GM23338 (cell line): Measurements from ENCODE around the gene FBF1. TPM values are rescaled to one million over a fixed set of nuclear protein-coding genes. Genes with fewer than 3 reads are reported as not detected.

ENCODE experiments used
- ATAC-seq: fragments of 200-7000 bp; cut with Tn5 transposase; 3 replicates; pipeline ENCODE4 v1.9.1; 2020
- DNase-seq: peaks from one replicate; pipeline ENCODE4 v3.0.0-alpha.2; 2015; ENCODE audit warnings: low spot score
- H2AFZ ChIP-seq: fragments of 200-600 bp; sonication (generic); 2 replicates; pipeline ENCODE4 v1.8.0; 2016; ENCODE audit warnings: antibody characterized with exemption, mild to moderate bottlenecking, moderate library complexity
- H3F3A ChIP-seq: fragments of 200-600 bp; sonication (generic); replicated peaks from 2 replicates; pipeline ENCODE4 v1.8.0; 2017; ENCODE audit warnings: antibody characterized with exemption, mixed run types, low read depth
- H3K27ac ChIP-seq: fragments of 200-600 bp; sonication (generic); 2 replicates; pipeline ENCODE4 v1.6.1; 2016; ENCODE audit warnings: low read depth
- H3K27me3 ChIP-seq: fragments of 200-600 bp; sonication (generic); 2 replicates; pipeline ENCODE4 v1.8.0; 2016; ENCODE audit warnings: mild to moderate bottlenecking, mixed run types, moderate library complexity; ENCODE audit not compliant: insufficient read depth
- H3K36me3 ChIP-seq: fragments of 200-600 bp; sonication (generic); 2 replicates; pipeline ENCODE4 v1.8.0; 2016; ENCODE audit warnings: mild to moderate bottlenecking; ENCODE audit not compliant: insufficient read depth
- H3K4me1 ChIP-seq: fragments of 200-600 bp; sonication (generic); 2 replicates; pipeline ENCODE4 v1.8.0; 2016; ENCODE audit warnings: mild to moderate bottlenecking, moderate library complexity; ENCODE audit not compliant: insufficient read depth
- H3K4me2 ChIP-seq: fragments of 200-600 bp; sonication (generic); 2 replicates; pipeline ENCODE4 v1.7.1; 2017; ENCODE audit warnings: mixed run types
- H3K4me3 ChIP-seq: fragments of 200-600 bp; sonication (generic); 2 replicates; pipeline ENCODE4 v1.6.1; 2016; ENCODE audit warnings: mixed run types
- H3K79me2 ChIP-seq: fragments of 200-600 bp; sonication (generic); replicated peaks from 2 replicates; pipeline ENCODE4 v1.8.0; 2017; ENCODE audit warnings: mild to moderate bottlenecking; ENCODE audit not compliant: insufficient read depth
- H3K9me2 ChIP-seq: fragments of 200-600 bp; sonication (generic); 2 replicates; pipeline ENCODE4 v1.8.0; 2017; ENCODE audit not compliant: insufficient read depth
- H4K20me1 ChIP-seq: fragments of 200-600 bp; sonication (generic); replicated peaks from 2 replicates; pipeline ENCODE4 v1.8.0; 2017; ENCODE audit warnings: mild to moderate bottlenecking; ENCODE audit not compliant: insufficient read depth
- H3K27ac Mint-ChIP-seq: 2 replicates; pipeline ENCODE4 v1.8.0; 2020; ENCODE audit warnings: inconsistent platforms, mild to moderate bottlenecking, moderate library complexity, mixed read lengths
- H3K27me3 Mint-ChIP-seq: 3 replicates; pipeline ENCODE4 v1.8.0; 2022; ENCODE audit warnings: low read depth, mild to moderate bottlenecking, moderate library complexity, mixed read lengths, inconsistent platforms; ENCODE audit not compliant: insufficient read depth, poor library complexity
- H3K36me3 Mint-ChIP-seq: 3 replicates; pipeline ENCODE4 v1.8.0; 2021; ENCODE audit warnings: low read depth, mild to moderate bottlenecking, inconsistent platforms, moderate library complexity, mixed read lengths
- H3K4me1 Mint-ChIP-seq: 3 replicates; pipeline ENCODE4 v1.8.0; 2020; ENCODE audit warnings: mild to moderate bottlenecking, inconsistent platforms, mixed read lengths
- H3K4me3 Mint-ChIP-seq: 3 replicates; pipeline ENCODE4 v1.8.0; 2021; ENCODE audit warnings: moderate library complexity, mild to moderate bottlenecking, inconsistent platforms, mixed read lengths
- H3K9me3 Mint-ChIP-seq: 3 replicates; pipeline ENCODE4 v1.8.0; 2020; ENCODE audit warnings: moderate library complexity, mild to moderate bottlenecking, inconsistent platforms, mixed read lengths
- CREB1 ChIP-seq: fragments of 250-450 bp; sonication (Bioruptor Pico); IDR thresholded peaks from 2 replicates; pipeline ENCODE4 v1.5.0; 2020; ENCODE audit warnings: low read depth, mild to moderate bottlenecking, moderate library complexity
- ETS1 ChIP-seq: IDR thresholded peaks from 2 replicates; pipeline ENCODE4 v1.6.1; 2016; ENCODE audit warnings: antibody characterized with exemption
- EZH2 ChIP-seq: fragments of 200-600 bp; sonication (generic); IDR thresholded peaks from one replicate; pipeline ENCODE4 v1.8.0; 2017; ENCODE audit warnings: antibody characterized with exemption, mild to moderate bottlenecking, low read depth; ENCODE audit not compliant: unreplicated experiment
- EZH2phosphoT487 ChIP-seq: fragments of 200-600 bp; sonication (generic); IDR thresholded peaks from one replicate; pipeline ENCODE4 v1.8.1; 2018; ENCODE audit warnings: antibody characterized with exemption; ENCODE audit not compliant: unreplicated experiment
- JUNB ChIP-seq: IDR thresholded peaks from one replicate; pipeline ENCODE4 v1.6.1; 2016; ENCODE audit warnings: antibody characterized with exemption; ENCODE audit not compliant: unreplicated experiment
- POLR2AphosphoS5 ChIP-seq: IDR thresholded peaks from 2 replicates; pipeline ENCODE4 v1.6.1; 2016; ENCODE audit warnings: antibody characterized with exemption, low read depth
- STAT1 ChIP-seq: IDR thresholded peaks from one replicate; pipeline ENCODE4 v1.6.1; 2016; ENCODE audit warnings: antibody characterized with exemption; ENCODE audit not compliant: unreplicated experiment
- ZNF114 ChIP-seq: fragments of 250-450 bp; sonication (Bioruptor Pico); IDR thresholded peaks from 2 replicates; pipeline ENCODE4 v1.5.0; 2020; ENCODE audit warnings: mild to moderate bottlenecking, moderate library complexity
- ZNF462 ChIP-seq: fragments of 250-450 bp; sonication (Bioruptor Pico); IDR thresholded peaks from 2 replicates; pipeline ENCODE4 v1.5.0; 2020; ENCODE audit warnings: mild to moderate bottlenecking, moderate library complexity
- polyA plus RNA-seq: library from polyadenylated mRNA; unstranded; fragments of >200 nt; fragmentation: Nextera tagmentation; extraction: Ambion mirVana; gene quantifications from 2 replicates; pipeline ENCODE4 v1.2.1, GENCODE V29; 2016
- total RNA-seq: library from RNA; depleted of rRNA; stranded (reverse); fragments of >200 nt; shearing (Covaris generic); gene quantifications from 2 replicates; pipeline ENCODE4 v1.2.3, GENCODE V29; 2014

The FBF1 gene
- total and polyA plus RNA-seq, 2 experiments from 2014 or later, result 8.8 to 11.8 TPM

GRCh38 chr17:75959839-75960511 is 19.1 kb upstream of the FBF1 start:
- H3K4me3 Mint-ChIP-seq, result peak overlapping the region; percentile 43

More at GRCh38 chr17:75959839-75960511, 19.1 kb upstream of the FBF1 start:
- peak; percentile 21; the same call in 2 of the 3 replicates for ATAC-seq
- Histone ChIP-seq H3K27me3 (no peaks in the 10 kb centered on the region), H3K36me3 (peaks cover 8% of the 10 kb centered on the region), H3K4me3 (peak overlapping the region; percentile 38), H3K79me2 (peaks cover 53% of the 10 kb centered on the region), H3K9me2 (no peaks in the 10 kb centered on the region), H3K4me2 (peak overlapping the region; percentile 69), H3K27ac (peak overlapping the region; percentile 61), H2AFZ (no peak overlapping the region), H3K4me1 (peaks cover 29% of the 10 kb centered on the region), H4K20me1 (0 out of 2 replicates have a peak, but pooled peaks cover 4% of the 10 kb centered on the region), H3F3A (peaks cover 7% of the 10 kb centered on the region; the same call in 1 of the 2 replicates)
- Mint-ChIP-seq H3K4me1 (peaks cover 22% of the 10 kb centered on the region), H3K36me3 (peaks cover 19% of the 10 kb centered on the region; the same call in 2 of the 3 replicates), H3K9me3 (no peaks in the 10 kb centered on the region; the same call in 2 of the 3 replicates), H3K27me3 (no peaks in the 10 kb centered on the region), H3K27ac (peak overlapping the region; percentile 78)
- TF ChIP-seq EZH2phosphoT487, result no peak
- TF ChIP-seq EZH2, result no peak
- no peak for TF ChIP-seq JUNB
- no peak for TF ChIP-seq ZNF114
- no peak for TF ChIP-seq POLR2AphosphoS5
- no peak for TF ChIP-seq STAT1
- TF ChIP-seq CREB1 (CRISPR knock-in tag), result no peak
- no peak for TF ChIP-seq ZNF462 (CRISPR knock-in tag)
- no peak for TF ChIP-seq ETS1
- no peak for DNase-seq
